Ovary (tissue), 3 donors: Measurements from ENCODE around the gene TRIO.

Source experiments
- POLR2A ChIP-seq: fragments of 450-650 bp; IDR thresholded peaks from one replicate; pipeline ENCODE4 v1.6.1; 2017; ENCODE audit warnings: antibody characterized with exemption, mild to moderate bottlenecking, moderate library complexity
- TF ChIP-seq, protein P1 (sequence below), 3 donors: fragments of 450-650 bp in 2 of 3; fragments of 200-600 bp in 1 of 3; IDR thresholded peaks; one replicate each; pipeline versions ENCODE4 v1.5.1 to v1.8.0; 2016 to 2022; ENCODE audit warnings: antibody characterized with exemption in 3 of 3, mild to moderate bottlenecking in 1 of 3
- donor health status: DM: no; HTN: no; CAD: no.

DNA sequence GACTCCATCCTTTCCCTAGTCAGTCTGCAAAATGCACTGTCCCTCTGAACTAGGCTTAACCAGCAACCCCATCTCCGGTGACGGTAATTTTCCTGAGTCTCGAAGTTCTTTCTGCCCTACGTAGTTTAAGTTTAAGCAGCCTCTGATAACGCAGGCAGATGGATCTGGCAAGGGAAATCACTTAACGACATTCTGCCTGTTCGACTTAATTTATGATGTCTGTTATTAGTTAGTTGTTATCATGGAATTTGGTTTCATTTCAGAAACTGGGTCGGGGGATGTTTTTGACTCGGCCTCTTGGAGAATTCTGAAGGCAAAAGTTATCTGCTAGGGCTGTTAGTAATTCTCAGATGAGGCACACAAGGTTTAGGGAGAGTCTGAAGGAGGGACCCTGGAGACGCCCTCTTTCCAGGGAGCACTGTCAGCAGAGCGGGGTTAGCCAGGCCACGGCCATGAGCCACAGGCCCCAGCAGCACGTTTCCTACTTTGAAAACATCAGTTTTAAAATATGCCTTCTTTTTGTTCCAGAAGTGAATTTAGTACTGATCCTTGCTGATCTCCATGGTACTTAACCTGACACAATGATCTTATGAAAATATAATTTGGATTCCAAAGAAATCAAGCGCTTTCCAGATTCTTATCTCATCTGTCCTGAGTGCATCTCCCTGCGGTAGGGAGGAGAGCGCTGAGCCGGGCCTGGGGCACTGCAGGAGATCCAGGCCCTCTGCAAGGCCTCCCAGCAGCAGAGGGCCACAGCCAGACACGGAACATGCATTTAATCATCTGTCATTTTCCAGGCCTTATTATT, 267.5 kb downstream of the TRIO start:
- TF ChIP-seq, protein P1, sequence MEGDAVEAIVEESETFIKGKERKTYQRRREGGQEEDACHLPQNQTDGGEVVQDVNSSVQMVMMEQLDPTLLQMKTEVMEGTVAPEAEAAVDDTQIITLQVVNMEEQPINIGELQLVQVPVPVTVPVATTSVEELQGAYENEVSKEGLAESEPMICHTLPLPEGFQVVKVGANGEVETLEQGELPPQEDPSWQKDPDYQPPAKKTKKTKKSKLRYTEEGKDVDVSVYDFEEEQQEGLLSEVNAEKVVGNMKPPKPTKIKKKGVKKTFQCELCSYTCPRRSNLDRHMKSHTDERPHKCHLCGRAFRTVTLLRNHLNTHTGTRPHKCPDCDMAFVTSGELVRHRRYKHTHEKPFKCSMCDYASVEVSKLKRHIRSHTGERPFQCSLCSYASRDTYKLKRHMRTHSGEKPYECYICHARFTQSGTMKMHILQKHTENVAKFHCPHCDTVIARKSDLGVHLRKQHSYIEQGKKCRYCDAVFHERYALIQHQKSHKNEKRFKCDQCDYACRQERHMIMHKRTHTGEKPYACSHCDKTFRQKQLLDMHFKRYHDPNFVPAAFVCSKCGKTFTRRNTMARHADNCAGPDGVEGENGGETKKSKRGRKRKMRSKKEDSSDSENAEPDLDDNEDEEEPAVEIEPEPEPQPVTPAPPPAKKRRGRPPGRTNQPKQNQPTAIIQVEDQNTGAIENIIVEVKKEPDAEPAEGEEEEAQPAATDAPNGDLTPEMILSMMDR (IDR thresholded peaks at IDR 0.05) = no peak
- no peak for TF ChIP-seq POLR2A
